A549 (cell line): ENCODE data around the gene ADK. TPM values are rescaled to one million over a fixed set of nuclear protein-coding genes. Genes with fewer than 3 reads are reported as not detected.
"Not testable (repeated sequence)": the region's sequence is repeated elsewhere in the genome, so short reads cannot be mapped to it uniquely, and the experiment has no call there.

Experiments used
- ATAC-seq, 2 experiments: fragments of 200-7000 bp in 1 of 2; fragments of >200 bp in 1 of 2; cut with Nextera tagmentation in 1 of 2; cut with Tn5 transposase in 1 of 2; 3 replicates each; pipeline versions ENCODE4 v1.8.0 to v1.9.1; 2018 to 2020; ENCODE audit warnings: mild to moderate bottlenecking in 1 of 2, moderate library complexity in 1 of 2
- CTCF ChIA-PET: fragments of 300-600 bp; sonication (Branson Sonifier 250); formaldehyde crosslinking; extraction: SDS; loops from one replicate; lab custom pipeline; 2021; ENCODE audit warnings: antibody characterized with exemption, inconsistent platforms; lab: Yijun Ruan, JAX
- POLR2A ChIA-PET: fragments of 350-600 bp; formaldehyde crosslinking; extraction: SDS; loops from one replicate; lab custom pipeline; 2021; ENCODE audit warnings: antibody characterized with exemption, inconsistent platforms; lab: Yijun Ruan, JAX
- DNase-seq, 2 experiments: peaks; one replicate each; pipeline versions ENCODE4 v3.0.0 to v3.0.0-alpha.2; 2011 to 2016; ENCODE audit warnings: low read depth in 1 of 2, low spot score in 1 of 2
- FAIRE-seq: peaks from 2 replicates; lab custom pipeline; 2011; peaks lifted over from hg19 to GRCh38; lab: Jason Lieb, UNC
- H3K27ac ChIP-seq, 2 experiments: fragments of >200 bp; sonication (Bioruptor Twin); formaldehyde crosslinking; 3 replicates each; pipeline ENCODE4 v1.5.1; 2016 to 2017
- H3K4me1 ChIP-seq: fragments of >200 bp; sonication (Bioruptor Twin); formaldehyde crosslinking; 3 replicates; pipeline ENCODE4 v1.6.1; 2016
- H3K4me2 ChIP-seq: fragments of >200 bp; sonication (Bioruptor Twin); formaldehyde crosslinking; 3 replicates; pipeline ENCODE4 v1.6.1; 2016
- H3K4me3 ChIP-seq: fragments of >200 bp; sonication (Bioruptor Twin); formaldehyde crosslinking; 3 replicates; pipeline ENCODE4 v1.5.1; 2016
- H3K9me3 ChIP-seq: fragments of >200 bp; sonication (Bioruptor Twin); formaldehyde crosslinking; 3 replicates; pipeline ENCODE4 v1.6.1; 2016
- ATOH8 ChIP-seq: fragments of 250-450 bp; sonication (Bioruptor Pico); IDR thresholded peaks from 2 replicates; pipeline ENCODE4 v1.5.0; 2020; ENCODE audit warnings: low read depth, mild to moderate bottlenecking, moderate library complexity
- BCL3 ChIP-seq: fragments of >200 bp; sonication (Bioruptor Twin); formaldehyde crosslinking; IDR thresholded peaks from 3 replicates; pipeline ENCODE4 v1.6.1; 2016
- BHLHE40 ChIP-seq: IDR thresholded peaks from 2 replicates; pipeline ENCODE4 v1.6.1; 2012; ENCODE audit warnings: low read depth, low read length, inconsistent platforms
- CBX2 ChIP-seq: fragments of 200-600 bp; sonication (generic); IDR thresholded peaks from 2 replicates; pipeline ENCODE4 v1.6.1; 2016; ENCODE audit warnings: low read depth, mild to moderate bottlenecking, borderline replicate concordance
- CEBPB ChIP-seq, 2 experiments: fragments of >200 bp in 1 of 2; sonication (Bioruptor Twin) in 1 of 2; formaldehyde crosslinking in 1 of 2; IDR thresholded peaks; 2 replicates each; pipeline ENCODE4 v1.6.1; 2012 to 2016
- CHD4 ChIP-seq: fragments of 200-600 bp; sonication (generic); IDR thresholded peaks from 2 replicates; pipeline ENCODE4 v1.6.1; 2016; ENCODE audit warnings: antibody characterized with exemption, mild to moderate bottlenecking, borderline replicate concordance
- EHMT2 ChIP-seq: fragments of 200-600 bp; sonication (generic); IDR thresholded peaks from 2 replicates; pipeline ENCODE4 v1.6.1; 2016; ENCODE audit warnings: antibody characterized with exemption, low read depth, mild to moderate bottlenecking, moderate library complexity
- EP300 ChIP-seq, 2 experiments: fragments of >200 bp; sonication (Bioruptor Twin); formaldehyde crosslinking; IDR thresholded peaks; 2 replicates in 1 of 2; 3 replicates in 1 of 2; pipeline ENCODE4 v1.6.1; 2016 to 2017
- HDAC2 ChIP-seq: fragments of 200-600 bp; sonication (generic); IDR thresholded peaks from 2 replicates; pipeline ENCODE4 v1.6.1; 2016
- HOXA7 ChIP-seq: fragments of 250-450 bp; sonication (Bioruptor Pico); IDR thresholded peaks from 2 replicates; pipeline ENCODE4 v1.5.0; 2020; ENCODE audit warnings: mild to moderate bottlenecking, moderate library complexity
- HOXB5 ChIP-seq: fragments of 250-450 bp; sonication (Bioruptor Pico); IDR thresholded peaks from 2 replicates; pipeline ENCODE4 v1.5.0; 2020; ENCODE audit warnings: mild to moderate bottlenecking, moderate library complexity
- JUNB ChIP-seq: fragments of >200 bp; sonication (Bioruptor Twin); formaldehyde crosslinking; IDR thresholded peaks from 2 replicates; pipeline ENCODE4 v1.6.1; 2016
- MAFK ChIP-seq: fragments of 450-650 bp; IDR thresholded peaks from 2 replicates; pipeline ENCODE4 v1.6.1; 2014; ENCODE audit not compliant: partially characterized antibody
- MAX ChIP-seq: IDR thresholded peaks from 2 replicates; pipeline ENCODE4 v1.6.1; 2012
- POLR2A ChIP-seq: IDR thresholded peaks from 2 replicates; pipeline ENCODE4 v1.6.1; 2012; ENCODE audit warnings: mild to moderate bottlenecking, low read length
- RCOR1 ChIP-seq: fragments of 150-350 bp; IDR thresholded peaks from 2 replicates; pipeline ENCODE4 v1.6.1; 2014; ENCODE audit warnings: antibody characterized with exemption, low read length, low read depth
- REST ChIP-seq: fragments of 200-600 bp; sonication (generic); IDR thresholded peaks from 2 replicates; pipeline ENCODE4 v1.6.1; 2016; ENCODE audit warnings: antibody characterized with exemption, mild to moderate bottlenecking, moderate library complexity
- SMC3 ChIP-seq: fragments of >200 bp; sonication (Bioruptor Twin); formaldehyde crosslinking; IDR thresholded peaks from 3 replicates; pipeline ENCODE4 v1.6.1; 2018; ENCODE audit warnings: inconsistent platforms
- TFCP2L1 ChIP-seq: fragments of 250-450 bp; sonication (Bioruptor Pico); IDR thresholded peaks from 2 replicates; pipeline ENCODE4 v1.5.0; 2021; ENCODE audit warnings: mild to moderate bottlenecking
- ZC3H11A ChIP-seq: fragments of 450-650 bp; IDR thresholded peaks from 2 replicates; pipeline ENCODE4 v1.6.1; 2014; ENCODE audit warnings: antibody characterized with exemption, mild to moderate bottlenecking
- ZFP36 ChIP-seq: fragments of 450-650 bp; IDR thresholded peaks from 2 replicates; pipeline ENCODE4 v1.6.1; 2014; ENCODE audit warnings: borderline replicate concordance; ENCODE audit not compliant: partially characterized antibody
- whole genome bisulfite sequencing: methylation state at CpG from one replicate; pipeline ENCODE4 v1.1.6; 2017; ENCODE audit errors: missing lambda C conversion rate; 5-methylcytosine and 5-hydroxymethylcytosine counted together
- polyA plus RNA-seq, 4 experiments: library from polyadenylated mRNA; depleted of rRNA in 3 of 4; stranded (reverse); fragments of >200 nt; fragmentation: RNase III in 1 of 4; extraction: RNeasy Plus Mini Kit Qiagen cat#74134 plus additional on column Dnase treatment in 1 of 4; gene quantifications; 2 replicates in 3 of 4; 3 replicates in 1 of 4; pipeline ENCODE4 v1.2.3, GENCODE V29; 2011 to 2017

ADK gene
- polyA plus RNA-seq, 2 of the 4 experiments (the other 2 are of a cell fraction): 35.8 to 40.7 TPM

- H3K4me2 ChIP-seq: no peak overlapping the region
- no peaks in the 10 kb centered on the region for H3K4me1 ChIP-seq
- DNase-seq (no peak), ATAC-seq (no peak), FAIRE-seq (no peak)
- POLR2A ChIA-PET: no interaction called here
- H3K9me3 ChIP-seq: no peaks in the 10 kb centered on the region
- no peak overlapping the region for H3K4me3 ChIP-seq
- CTCF ChIA-PET: no interaction called here
- WGBS: 91% methylated on average over 3 of the region's 3 CpGs
- H3K27ac ChIP-seq: no peak overlapping the region
- TF ChIP-seq REST: no peak
- no peak for TF ChIP-seq EP300 (IDR thresholded peaks at IDR 0.05)
- TF ChIP-seq RCOR1: no peak
- no peak for TF ChIP-seq BHLHE40
- TF ChIP-seq ATOH8 (CRISPR knock-in tag): no peak
- TF ChIP-seq EHMT2: no peak
- no peak for TF ChIP-seq HOXB5
- TF ChIP-seq MAX: no peak
- no peak for TF ChIP-seq POLR2A
- no peak for TF ChIP-seq CHD4
- no peak for TF ChIP-seq MAFK
- no peak for TF ChIP-seq HDAC2
- TF ChIP-seq ZC3H11A: no peak
- TF ChIP-seq TFCP2L1: no peak
These were observed 374.9 kb downstream of the ADK start for GRCh38 chr10:74525885-74526284.

GRCh38 chr10:74527611-74528010, 376.6 kb downstream of the ADK start:
- H3K4me3 ChIP-seq, DNase-seq, ATAC-seq, H3K27ac ChIP-seq, H3K4me1 ChIP-seq, H3K4me2 ChIP-seq, H3K9me3 ChIP-seq, CTCF ChIA-PET, POLR2A ChIA-PET, FAIRE-seq: not testable (repeated sequence)
- WGBS: 82% methylated on average over 5 of the region's 5 CpGs

- no peak overlapping the region for H3K4me2 ChIP-seq
- CTCF ChIA-PET: interaction anchor here (1.2 kb wide), 1 partner anchor 13 kb away, joined by 3 read pairs; no protein-coding TSS in a partner anchor
- no peak for FAIRE-seq
- TF ChIP-seq CEBPB (IDR thresholded peaks at IDR 0.05): 0 out of 4 replicates have a peak, but pooled peaks of 1 of the 2 experiments have one; percentile 6
- TF ChIP-seq BCL3: no peak
- TF ChIP-seq CBX2: no peak
- no peak for TF ChIP-seq MAFK
- TF ChIP-seq ZFP36: no peak
- no peak for TF ChIP-seq HOXA7 (CRISPR knock-in tag)
- TF ChIP-seq JUNB: no peak
- TF ChIP-seq SMC3: no peak
- TF ChIP-seq, all 56 proteins: peak for 1
- Histone ChIP-seq H3K4me3 (no peak overlapping the region), H3K4me1 (no peaks in the 10 kb centered on the region), H3K27ac (no peak overlapping the region), H3K9me3 (no peaks in the 10 kb centered on the region)
- DNase-seq (no peak), ATAC-seq (no peak)
- POLR2A ChIA-PET: no interaction called here
- 93% methylated on average over 1 of the region's 1 CpG for WGBS
These were observed 378.2 kb downstream of the ADK start for GRCh38 chr10:74529205-74529604.
